ENCODE measurements around the gene AGTRAP.

The AGTRAP gene

DNA sequence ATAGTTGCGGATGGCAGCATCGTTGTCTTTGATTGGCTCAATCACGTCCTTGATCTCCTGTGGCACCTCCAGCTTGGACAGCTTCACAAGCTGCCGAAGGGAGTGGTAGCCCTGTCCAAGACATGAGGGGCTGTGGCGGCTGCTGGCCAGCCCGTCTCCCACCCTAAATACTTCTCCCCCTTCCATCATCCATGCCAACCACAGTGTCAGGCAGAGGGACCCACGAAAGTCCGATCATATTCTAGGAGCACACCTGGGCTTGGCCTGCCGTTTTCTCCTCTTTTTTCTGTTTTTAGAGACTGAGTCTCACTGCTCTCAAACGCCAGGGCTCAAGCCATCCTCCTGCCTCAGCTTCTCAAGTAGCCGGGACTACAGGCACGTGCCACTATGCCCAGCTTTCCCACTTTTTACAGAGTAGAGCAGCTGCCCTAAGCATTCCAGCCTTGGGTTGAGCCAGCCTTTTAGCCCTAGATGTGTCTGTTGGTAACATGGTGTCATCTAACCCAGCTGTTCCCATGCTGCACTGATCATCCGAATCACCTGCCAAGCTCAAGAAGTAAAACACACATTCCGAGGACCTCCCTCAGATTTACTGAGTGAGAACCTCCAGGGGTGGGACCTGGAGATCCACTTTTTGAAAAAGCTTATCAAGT is 59.4 kb downstream of the AGTRAP start:
- DNase-seq (ENCODE audit: low read depth): no peak
- TF ChIP-seq CTCF (IDR thresholded peaks at IDR 0.05; ENCODE audit: low read depth, low read length, missing control alignments): no peak
- in situ Hi-C loops (cut with HindIII; ENCODE audit: low sequenced_read_pairs): no loop called here
- H3K4me3 ChIP-seq (ENCODE audit: low read depth, low read length): no peak overlapping the region

- DNase-seq (ENCODE audit: low read depth): no peak
- in situ Hi-C loops (cut with HindIII; ENCODE audit: low sequenced_read_pairs): no loop called here
- no peak for TF ChIP-seq CTCF (IDR thresholded peaks at IDR 0.05; ENCODE audit: low read depth, low read length, missing control alignments)
- no peak overlapping the region for H3K4me3 ChIP-seq (ENCODE audit: low read depth, low read length)
These were observed 60.3 kb downstream of the AGTRAP start for GRCh38 chr1:11796036-11796828.

- in situ Hi-C loops (cut with HindIII; ENCODE audit: low sequenced_read_pairs): no loop called here
- no peak for TF ChIP-seq CTCF (IDR thresholded peaks at IDR 0.05; ENCODE audit: low read depth, low read length, missing control alignments)
- no peak overlapping the region for H3K4me3 ChIP-seq (ENCODE audit: low read depth, low read length)
- DNase-seq (ENCODE audit: low read depth): no peak
These were observed 61.7 kb downstream of the AGTRAP start for GRCh38 chr1:11797525-11798216.

DNA sequence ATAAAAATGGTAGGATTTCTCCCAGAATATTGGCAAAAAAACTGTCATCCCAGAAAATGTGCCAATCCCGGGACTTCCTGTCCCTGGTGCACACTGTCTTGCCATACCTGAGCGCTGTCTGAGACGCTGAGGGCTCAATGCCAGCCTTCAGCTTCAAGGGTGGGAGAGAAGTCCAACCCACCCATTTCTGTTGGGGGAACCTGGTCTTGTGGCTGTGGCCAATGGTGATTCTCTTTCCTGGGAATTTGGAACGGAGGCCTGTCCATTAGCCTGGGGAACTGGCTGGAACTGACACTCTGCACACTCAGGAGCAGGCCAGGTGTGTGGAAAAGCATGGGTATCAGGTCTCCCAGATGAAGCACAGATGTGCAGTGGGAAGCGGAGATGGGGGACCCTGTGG is 63.2 kb downstream of the AGTRAP start:
- no peak overlapping the region for H3K4me3 ChIP-seq (ENCODE audit: low read depth, low read length)
- no peak for DNase-seq (ENCODE audit: low read depth)
- no peak for TF ChIP-seq CTCF (IDR thresholded peaks at IDR 0.05; ENCODE audit: low read depth, low read length, missing control alignments)
- in situ Hi-C loops (cut with HindIII; ENCODE audit: low sequenced_read_pairs): no loop called here

DNA sequence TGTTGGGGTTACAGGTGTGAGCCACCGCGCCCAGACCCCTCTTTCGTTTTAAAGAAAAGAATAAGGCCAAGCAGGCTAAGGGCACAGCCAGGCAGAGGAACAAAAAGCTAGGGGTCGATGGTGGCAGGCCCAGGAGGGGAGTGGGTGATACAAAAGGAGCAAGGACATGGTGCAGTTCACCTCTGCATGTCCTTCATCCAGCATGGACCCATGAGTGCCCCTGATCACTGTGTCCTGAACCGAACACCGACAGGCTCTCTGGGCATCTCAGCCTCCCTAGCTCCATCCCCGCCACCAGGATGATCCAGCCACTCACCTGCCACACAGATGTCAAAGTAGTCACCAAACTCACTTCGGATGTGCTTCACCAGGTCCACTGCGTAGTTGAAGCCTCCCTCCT is 64.0 kb downstream of the AGTRAP start:
- DNase-seq (ENCODE audit: low read depth): no peak
- in situ Hi-C loops (cut with HindIII; ENCODE audit: low sequenced_read_pairs): no loop called here
- no peak overlapping the region for H3K4me3 ChIP-seq (ENCODE audit: low read depth, low read length)
- no peak for TF ChIP-seq CTCF (IDR thresholded peaks at IDR 0.05; ENCODE audit: low read depth, low read length, missing control alignments)

DNA sequence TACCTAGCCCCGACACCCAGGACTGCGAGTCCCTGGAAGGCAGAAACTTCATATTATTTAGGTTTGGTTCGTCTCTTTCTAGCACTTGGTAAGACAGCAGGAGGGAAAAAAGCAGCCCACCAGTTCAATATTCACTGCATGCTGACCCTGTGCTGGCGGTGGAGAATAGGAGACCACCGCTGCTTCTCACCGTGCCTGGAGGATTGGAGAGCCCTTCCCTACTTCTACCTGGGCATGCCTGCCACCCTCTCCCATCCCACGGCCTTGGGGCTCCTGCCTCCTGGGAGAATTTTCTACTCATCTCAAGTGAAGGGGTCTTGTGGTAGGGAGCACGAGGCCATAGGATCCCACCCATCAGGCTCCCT is 64.4 kb downstream of the AGTRAP start:
- in situ Hi-C loops (cut with HindIII; ENCODE audit: low sequenced_read_pairs): no loop called here
- no peak overlapping the region for H3K4me3 ChIP-seq (ENCODE audit: low read depth, low read length)
- TF ChIP-seq CTCF (IDR thresholded peaks at IDR 0.05; ENCODE audit: low read depth, low read length, missing control alignments): no peak
- DNase-seq (ENCODE audit: low read depth): no peak
